HG02610 (cell line): Measurements from ENCODE around the gene FAM167B.
"Not testable (repeated sequence)": the region's sequence is repeated elsewhere in the genome, so short reads cannot be mapped to it uniquely, and the experiment has no call there.

ENCODE experiments used
- ATAC-seq: cut with Tn5 transposase; IDR thresholded peaks from one replicate; pipeline ENCODE4 v1.9.1; 2021; ENCODE audit warnings: mild to moderate bottlenecking, moderate library complexity; ENCODE audit not compliant: unreplicated experiment

FAM167B gene

DNA sequence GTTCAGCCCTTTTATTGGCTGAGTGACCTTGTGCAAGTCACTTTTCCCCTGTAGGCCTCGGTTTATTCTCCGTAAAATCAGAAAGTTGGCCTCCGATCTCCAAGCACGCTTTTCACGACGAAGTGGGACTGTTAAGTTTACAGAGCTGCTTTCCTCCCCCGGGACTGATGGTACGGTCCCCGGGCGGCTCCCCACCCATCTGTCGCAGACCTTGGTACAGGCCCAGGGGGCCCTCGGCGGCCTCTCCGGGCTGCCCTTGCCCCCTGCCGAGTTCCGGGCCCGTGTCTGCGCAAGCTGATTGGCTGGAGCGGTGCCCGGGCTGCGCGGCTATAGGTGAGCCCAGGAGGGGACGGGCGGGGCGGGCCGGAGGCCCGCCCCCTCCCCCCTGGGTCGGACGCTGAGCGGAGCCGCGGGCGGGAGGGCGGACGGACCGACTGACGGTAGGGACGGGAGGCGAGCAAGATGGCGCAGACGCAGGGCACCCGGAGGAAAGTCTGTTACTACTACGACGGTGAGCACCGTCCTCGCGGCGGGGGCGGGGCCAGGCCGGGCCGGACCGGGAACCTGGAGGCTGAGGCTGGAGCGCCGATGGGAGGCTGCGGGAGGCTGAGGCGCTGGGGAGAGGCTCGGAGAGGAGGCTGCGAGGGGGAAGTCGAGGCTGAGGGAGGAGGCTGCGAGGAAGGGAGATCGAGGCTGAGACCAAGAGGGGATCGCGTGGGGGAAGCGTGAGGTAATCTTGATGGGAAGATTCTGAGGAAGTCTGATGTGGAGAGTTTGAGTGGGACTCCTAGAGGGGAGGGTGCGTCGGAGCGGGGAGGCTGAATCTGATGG, 44.9 kb downstream of the FAM167B start, which contains the start of gene HDAC1:
Gene HDAC1 (plus strand): TSS at position 376 of the 831 bp plus-strand sequence. CDS start 87 bp downstream, at position 463.
- ATAC-seq = peak; percentile 97

DNA sequence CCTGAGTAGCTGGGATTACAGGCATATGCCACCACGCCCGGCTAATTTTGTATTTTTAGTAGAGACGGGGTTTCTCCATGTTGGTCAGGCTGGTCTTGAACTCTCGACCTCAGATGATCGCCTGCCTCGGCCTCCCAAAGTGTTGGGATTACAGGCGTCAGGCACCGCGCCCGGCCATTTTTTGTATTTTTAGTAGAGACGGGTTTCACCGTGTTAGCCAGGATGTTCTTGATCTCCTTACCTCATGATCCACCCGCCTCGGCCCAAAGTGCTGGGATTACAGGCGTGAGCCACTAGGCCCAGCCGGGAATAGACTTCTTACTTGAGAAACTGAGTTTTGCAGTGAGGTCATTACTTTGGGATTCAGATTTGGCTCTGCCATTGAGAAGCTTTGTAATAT, 51.2 kb downstream of the FAM167B start:
- not testable (repeated sequence) for ATAC-seq
